Measurements from ENCODE around the gene PDGFRA.
"Not testable (repeated sequence)": the region's sequence is repeated elsewhere in the genome, so short reads cannot be mapped to it uniquely, and the experiment has no call there.

Gene PDGFRA

DNA sequence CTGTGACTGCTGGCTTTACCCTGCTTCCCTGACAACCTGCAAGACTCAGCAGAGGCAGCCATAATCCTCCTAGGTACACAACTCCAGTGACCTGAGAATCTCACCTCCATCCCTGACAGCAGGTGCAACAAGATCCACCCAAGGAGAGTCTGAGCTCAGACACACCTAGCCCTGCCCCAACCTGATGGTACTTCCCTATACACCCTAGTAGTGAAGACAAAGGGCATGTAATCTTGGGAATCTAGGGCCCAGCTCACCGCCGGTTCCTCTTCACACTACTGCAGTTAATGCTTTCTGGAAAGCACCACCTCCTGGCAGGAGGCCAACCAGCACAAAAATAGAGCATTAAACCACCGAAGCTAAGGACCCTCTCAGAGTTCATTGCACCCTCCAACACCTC lies 113.0 kb downstream of the PDGFRA start:
- H3K27me3 Mint-ChIP-seq (ENCODE audit: low read depth): peaks cover 22% of the 10 kb centered on the region
- not testable (repeated sequence) for H3K27ac Mint-ChIP-seq; H3K4me3 Mint-ChIP-seq; H3K4me1 Mint-ChIP-seq (ENCODE audit: low read depth); H3K9me3 Mint-ChIP-seq; DNase-seq (ENCODE audit: low spot score); H3K36me3 Mint-ChIP-seq (ENCODE audit: low read depth)

All from T-helper 2 cell treated with Interferon-gamma antibody and Interleukin-4, amounts not matched to agents 5 μg/mL and 100 μg/mL, for 36 hours (primary cell).